GM18858 (cell line): Measurements from ENCODE around the gene ADCY10.
"Not testable (repeated sequence)": the region's sequence is repeated elsewhere in the genome, so short reads cannot be mapped to it uniquely, and the experiment has no call there.

Experiments
- ATAC-seq: cut with Tn5 transposase; IDR thresholded peaks from one replicate; pipeline ENCODE4 v1.9.1; 2021; ENCODE audit not compliant: unreplicated experiment

ADCY10 gene, protein sequence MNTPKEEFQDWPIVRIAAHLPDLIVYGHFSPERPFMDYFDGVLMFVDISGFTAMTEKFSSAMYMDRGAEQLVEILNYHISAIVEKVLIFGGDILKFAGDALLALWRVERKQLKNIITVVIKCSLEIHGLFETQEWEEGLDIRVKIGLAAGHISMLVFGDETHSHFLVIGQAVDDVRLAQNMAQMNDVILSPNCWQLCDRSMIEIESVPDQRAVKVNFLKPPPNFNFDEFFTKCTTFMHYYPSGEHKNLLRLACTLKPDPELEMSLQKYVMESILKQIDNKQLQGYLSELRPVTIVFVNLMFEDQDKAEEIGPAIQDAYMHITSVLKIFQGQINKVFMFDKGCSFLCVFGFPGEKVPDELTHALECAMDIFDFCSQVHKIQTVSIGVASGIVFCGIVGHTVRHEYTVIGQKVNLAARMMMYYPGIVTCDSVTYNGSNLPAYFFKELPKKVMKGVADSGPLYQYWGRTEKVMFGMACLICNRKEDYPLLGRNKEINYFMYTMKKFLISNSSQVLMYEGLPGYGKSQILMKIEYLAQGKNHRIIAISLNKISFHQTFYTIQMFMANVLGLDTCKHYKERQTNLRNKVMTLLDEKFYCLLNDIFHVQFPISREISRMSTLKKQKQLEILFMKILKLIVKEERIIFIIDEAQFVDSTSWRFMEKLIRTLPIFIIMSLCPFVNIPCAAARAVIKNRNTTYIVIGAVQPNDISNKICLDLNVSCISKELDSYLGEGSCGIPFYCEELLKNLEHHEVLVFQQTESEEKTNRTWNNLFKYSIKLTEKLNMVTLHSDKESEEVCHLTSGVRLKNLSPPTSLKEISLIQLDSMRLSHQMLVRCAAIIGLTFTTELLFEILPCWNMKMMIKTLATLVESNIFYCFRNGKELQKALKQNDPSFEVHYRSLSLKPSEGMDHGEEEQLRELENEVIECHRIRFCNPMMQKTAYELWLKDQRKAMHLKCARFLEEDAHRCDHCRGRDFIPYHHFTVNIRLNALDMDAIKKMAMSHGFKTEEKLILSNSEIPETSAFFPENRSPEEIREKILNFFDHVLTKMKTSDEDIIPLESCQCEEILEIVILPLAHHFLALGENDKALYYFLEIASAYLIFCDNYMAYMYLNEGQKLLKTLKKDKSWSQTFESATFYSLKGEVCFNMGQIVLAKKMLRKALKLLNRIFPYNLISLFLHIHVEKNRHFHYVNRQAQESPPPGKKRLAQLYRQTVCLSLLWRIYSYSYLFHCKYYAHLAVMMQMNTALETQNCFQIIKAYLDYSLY (N-terminal part only)

DNA sequence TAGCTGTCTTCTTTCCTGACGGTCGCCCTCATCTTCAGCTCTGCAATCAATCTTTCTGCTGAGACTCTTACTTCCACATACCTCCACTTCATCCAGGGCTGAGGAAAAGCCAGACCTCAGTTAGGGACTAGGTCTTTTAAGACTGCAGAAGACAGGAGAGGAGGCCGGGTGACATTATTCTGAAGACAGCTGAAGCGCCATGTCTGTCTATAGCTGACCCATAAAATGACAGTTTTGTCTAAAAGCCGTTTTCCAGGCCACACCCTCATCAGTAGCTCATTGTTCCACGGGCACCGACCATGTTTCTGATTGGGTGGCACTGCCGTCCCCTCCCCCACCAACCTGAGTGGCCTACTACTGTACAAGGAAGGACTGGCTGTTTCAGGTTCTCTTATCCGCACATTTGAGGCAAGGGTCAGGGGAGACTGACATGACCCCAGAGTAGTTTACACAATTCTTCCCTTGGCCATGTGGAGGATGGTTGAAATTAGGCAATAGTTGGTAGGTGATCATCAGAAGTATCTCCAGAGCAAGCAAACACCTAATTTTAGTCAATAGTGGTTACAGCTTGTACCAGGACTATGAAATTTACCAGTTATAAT is at the start of gene ADCY10:
TSS of gene ADCY10 (minus strand) at position 240 of the 602 bp plus-strand sequence. CDS start 8,994 bp downstream, outside the sequence.
- no peak for ATAC-seq

GRCh38 chr1:167957710-167958109 is 43.8 kb upstream of the ADCY10 start:
- no peak for ATAC-seq

DNA sequence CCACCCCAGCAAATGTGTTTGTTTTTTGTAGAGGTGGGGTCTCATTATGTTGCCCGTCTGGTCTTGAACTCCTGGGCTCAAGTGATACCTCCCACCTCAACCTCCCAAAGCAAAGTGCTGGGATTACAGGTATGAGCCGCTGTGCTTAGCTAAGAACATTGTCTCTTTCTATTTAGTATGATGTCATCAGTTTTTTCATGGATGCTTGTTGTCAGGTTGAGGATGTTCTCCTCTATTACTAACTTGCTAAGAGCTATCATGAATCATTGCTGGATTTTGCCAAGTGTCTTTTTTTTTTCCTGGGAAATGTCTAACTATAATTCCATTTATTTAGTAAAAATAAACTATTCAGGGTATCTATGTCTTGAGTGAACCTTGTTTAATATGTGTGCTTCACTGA is 42.0 kb upstream of the ADCY10 start:
- no peak for ATAC-seq

DNA sequence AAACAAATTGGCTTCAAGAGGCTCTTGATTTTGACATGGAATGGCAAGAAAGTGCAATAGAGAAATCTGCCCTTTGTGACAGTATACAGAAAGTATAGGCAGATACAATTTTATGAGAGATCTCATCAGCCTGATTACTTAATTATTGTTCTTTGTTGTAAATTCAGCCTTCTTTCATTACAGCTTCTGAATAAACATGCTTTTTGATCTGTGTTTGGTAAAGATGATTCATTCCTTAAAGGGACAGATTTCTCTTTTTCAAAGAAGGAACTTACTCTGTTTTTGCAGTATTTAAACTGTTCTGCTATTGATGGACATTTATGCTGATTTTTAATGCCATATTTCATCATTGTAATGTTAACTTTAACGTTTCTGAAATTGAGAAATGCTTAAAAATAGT is 36.6 kb upstream of the ADCY10 start:
- ATAC-seq = no peak

GRCh38 chr1:167949785-167950184 is 35.9 kb upstream of the ADCY10 start:
- no peak for ATAC-seq

DNA sequence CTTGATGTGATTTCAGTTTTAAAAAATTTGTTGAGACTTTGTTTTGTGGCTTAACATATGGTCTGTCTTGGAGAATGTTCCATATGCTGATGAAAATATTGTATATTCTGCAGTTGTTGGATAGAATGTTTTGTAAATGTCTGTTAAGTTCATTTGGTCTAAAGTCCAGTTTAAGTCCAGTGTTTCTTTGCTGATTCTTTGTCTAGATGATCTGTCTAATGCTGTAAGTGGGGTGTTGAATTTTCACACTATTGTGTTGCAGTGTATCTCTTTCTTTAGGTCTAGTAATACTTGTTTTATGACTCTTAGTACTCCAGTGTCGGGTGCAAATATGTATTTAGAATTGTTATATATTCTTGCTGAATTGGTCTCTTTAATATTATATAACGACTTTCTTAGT is 33.8 kb upstream of the ADCY10 start:
- no peak for ATAC-seq

GRCh38 chr1:167943541-167943940 is 29.6 kb upstream of the ADCY10 start:
- ATAC-seq = no peak

DNA sequence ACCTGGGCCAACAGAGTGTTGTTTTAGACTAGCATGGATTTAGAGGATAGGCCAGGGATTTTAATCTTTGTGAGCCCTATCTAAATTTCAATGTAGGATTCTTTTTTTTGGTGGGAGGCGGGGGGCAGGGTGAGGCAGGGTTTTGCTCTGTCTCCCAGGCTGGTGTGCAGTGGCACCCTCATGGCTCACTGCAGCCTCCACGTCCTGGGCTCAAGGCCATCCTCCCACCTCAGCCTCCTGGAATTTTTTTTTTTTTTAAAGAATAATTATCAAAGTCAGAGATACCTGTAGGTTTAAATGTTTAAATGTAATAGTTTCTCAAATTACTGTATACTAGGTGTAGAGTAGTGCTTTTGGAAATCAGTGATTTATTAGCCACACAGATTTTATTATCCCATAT is 26.3 kb upstream of the ADCY10 start:
- ATAC-seq = no peak

- ATAC-seq = no peak
Measured at GRCh38 chr1:167938080-167938636, 24.2 kb upstream of the ADCY10 start.

- ATAC-seq = no peak
Measured at GRCh38 chr1:167937709-167938010, 23.7 kb upstream of the ADCY10 start.

DNA sequence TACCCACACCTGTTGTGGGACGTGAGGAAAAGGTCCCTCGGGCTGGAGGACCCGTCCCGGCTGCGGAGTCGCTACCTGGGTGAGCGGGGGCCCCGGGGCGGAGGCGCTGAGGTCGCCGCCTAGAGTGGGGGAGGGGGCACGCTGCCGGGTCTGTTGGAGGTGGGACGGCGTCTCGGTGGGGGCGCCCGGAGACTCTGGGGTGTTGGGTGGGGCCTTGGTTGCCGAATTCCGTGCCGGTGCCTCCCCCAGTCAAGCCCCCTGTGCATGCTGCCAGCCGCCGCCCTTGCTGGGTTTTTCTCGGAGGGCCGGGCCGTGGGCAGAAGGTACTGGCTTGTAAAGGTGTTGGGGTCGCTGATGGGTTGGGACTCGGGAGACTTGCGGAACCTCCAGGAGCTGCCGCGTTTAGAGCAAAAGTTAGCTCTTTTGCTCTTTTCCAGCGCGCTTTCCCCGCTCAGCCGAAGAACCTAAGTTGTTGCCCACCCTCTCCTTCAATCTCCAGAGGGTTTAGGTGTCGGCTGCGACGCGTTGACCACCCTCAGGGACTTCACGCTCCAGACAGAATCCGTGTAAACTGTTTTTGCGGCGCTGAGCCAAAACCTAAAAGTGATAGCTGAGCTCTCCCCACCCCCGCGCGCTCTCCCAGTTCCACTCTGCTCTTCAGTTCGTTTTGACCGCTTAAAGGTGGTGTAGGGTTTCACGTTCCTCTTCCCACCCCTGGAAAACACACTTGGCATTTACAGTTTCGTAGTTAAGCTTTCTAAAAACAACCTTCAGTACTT is 23.2 kb upstream of the ADCY10 start, which contains the start of gene MPC2:
TSS of gene MPC2 (minus strand) at position 143 of the 779 bp plus-strand sequence. CDS start 1,231 bp downstream, outside the sequence.
- no peak for ATAC-seq

DNA sequence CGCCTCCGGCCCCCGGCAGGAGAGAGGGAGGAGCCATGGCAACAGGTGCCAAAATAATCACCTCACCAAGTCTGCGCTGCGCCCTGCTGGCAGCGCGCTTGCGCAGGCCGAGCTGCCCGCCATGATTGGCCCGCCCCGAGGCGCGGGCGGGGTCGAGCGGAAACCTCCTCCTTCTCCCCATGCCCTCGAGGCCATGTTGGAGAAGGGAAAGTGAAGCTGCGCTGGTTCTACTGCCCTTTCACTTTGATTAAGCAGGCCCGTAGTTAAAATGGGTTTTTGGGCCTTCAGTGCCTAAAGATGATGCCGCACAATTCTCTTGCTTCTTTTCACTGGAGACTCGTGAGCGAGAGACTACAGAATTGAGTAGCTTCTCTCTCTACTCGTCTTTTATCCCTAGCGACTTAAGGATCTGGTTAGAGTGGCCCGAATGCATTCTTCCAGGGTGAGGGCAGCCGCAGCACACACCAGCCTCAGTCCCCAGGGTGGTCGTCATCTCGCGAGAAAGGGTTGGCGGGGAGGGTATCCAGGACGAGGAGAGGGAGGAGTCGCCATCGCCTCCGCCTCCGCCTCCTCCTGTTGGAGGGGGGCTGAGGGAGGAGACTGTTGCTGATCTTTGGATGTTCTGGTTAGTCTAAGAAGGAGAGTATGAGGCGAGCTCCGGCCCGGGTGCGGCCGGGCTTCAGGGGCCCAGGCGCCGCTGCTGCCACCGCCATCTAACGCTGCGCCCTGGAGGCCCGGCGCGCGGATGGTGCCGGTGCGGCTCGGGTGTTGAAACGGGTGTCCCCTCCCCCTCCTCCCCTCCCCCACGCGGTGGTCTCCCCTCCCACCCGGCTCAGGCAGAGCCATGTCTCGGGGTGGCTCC is 22.4 kb upstream of the ADCY10 start, which contains the start of gene DCAF6:
TSS of gene DCAF6 (plus strand) at position 616 of the 862 bp plus-strand sequence. CDS start at position 845, 229 bp downstream.
- peak; percentile 80 for ATAC-seq

- peak; percentile 1 for ATAC-seq
Measured at GRCh38 chr1:167935216-167936067, 21.5 kb upstream of the ADCY10 start.

GRCh38 chr1:167934426-167935215 is 20.7 kb upstream of the ADCY10 start:
- no peak for ATAC-seq

DNA sequence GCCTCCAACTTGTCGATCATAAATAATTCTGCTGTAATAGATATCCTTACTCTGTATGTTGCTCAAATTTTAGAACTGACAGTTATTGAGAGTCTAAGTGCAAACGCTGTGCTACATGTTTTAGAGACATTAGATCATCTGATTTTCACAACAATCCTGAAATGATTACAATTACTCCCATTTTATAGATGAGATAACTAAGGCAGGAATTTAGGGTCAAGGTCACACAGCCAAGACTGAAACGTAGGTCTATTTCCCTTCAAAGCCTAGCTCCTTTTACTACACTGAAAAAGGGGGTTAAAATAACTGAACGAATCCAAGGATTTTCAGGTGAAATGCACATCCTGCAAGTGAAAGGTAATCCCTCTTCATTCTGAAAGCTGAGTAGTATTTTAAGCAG is 19.9 kb upstream of the ADCY10 start:
- ATAC-seq = no peak

DNA sequence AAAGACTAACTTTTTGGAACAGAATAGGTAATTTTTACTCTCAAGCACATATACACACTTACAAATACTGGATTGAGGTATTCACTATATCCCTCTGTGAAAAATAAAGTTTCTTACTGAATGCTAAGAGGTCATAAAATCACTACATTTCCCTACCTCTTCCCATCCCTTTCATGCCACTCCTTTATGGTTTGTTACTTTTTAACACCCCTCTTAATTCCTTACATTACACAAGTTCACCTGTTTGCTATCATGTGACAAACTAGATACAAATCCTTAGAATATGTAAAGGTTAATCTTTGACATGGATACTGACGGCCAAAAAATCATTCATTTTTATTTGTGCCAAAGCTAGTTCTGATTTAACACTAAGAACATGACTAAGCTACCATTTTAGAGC is 15.8 kb upstream of the ADCY10 start:
- no peak for ATAC-seq

- ATAC-seq = not testable (repeated sequence)
Measured at GRCh38 chr1:167928919-167929318, 15.0 kb upstream of the ADCY10 start.
